Measurements from ENCODE around the gene ZKSCAN1.
"Not testable (repeated sequence)": the region's sequence is repeated elsewhere in the genome, so short reads cannot be mapped to it uniquely, and the experiment has no call there.

ZKSCAN1 gene

DNA sequence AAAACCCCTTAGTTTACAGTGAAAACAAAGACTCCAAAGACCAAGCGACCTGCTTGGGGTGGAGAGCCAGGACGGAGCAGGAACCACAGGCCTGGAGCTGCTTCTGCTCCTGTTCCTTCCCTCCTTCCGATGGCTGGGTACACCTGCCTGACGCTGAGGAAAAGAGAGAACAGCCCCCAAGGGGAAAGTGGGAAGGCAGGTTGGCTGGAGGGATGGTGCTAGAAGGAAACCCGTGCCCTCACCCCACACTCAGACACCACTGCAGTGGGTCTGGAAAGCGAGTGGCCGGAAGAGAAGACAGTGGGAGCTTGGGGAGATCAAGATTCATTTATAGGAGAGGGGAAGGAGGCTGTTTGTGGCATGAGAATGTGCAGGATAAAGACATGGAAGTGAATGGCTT, 34.3 kb upstream of the ZKSCAN1 start:
- H3K27ac ChIP-seq (ENCODE audit: low read depth in 2 of 2, low read length in 2 of 2); H3K4me3 ChIP-seq (ENCODE audit: low read length in 2 of 2); H3K9ac ChIP-seq (ENCODE audit: low read depth in 1 of 2, low read length in 2 of 2); H3K36me3 ChIP-seq (ENCODE audit: control insufficient read depth in 2 of 2, insufficient read depth in 2 of 2, low read length in 2 of 2); H3K27me3 ChIP-seq (ENCODE audit: control insufficient read depth in 2 of 2, insufficient read depth in 2 of 2, low read length in 2 of 2); H3K9me3 ChIP-seq (ENCODE audit: control insufficient read depth in 2 of 2, low read length in 2 of 2); H3K4me1 ChIP-seq (ENCODE audit: control insufficient read depth in 2 of 2, insufficient read depth in 2 of 2, low read length in 2 of 2): not testable (repeated sequence)

DNA sequence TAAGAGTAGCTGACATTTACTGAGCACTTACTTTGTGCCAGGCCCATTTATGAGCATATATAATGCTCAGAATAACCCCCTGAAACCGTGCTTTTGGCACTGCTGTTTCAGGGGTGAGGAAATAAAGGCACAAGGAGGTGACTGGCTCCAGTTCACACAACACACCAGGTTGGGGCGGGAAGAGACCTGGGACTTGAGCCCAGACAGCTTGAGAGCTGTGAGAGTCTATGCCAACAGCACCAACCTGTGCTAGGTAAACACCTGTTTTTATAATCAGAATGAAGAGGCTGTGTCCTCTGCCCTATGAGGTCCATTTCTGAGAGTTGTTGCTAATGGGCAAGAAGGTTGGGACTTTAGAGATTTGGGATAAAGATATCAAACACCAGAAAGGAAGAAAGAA, 30.8 kb upstream of the ZKSCAN1 start:
- Histone ChIP-seq H3K4me3 (ENCODE audit: low read length in 2 of 2) (no peak overlapping the region), H3K27me3 (ENCODE audit: control insufficient read depth in 2 of 2, insufficient read depth in 2 of 2, low read length in 2 of 2) (no peaks in the 10 kb centered on the region), H3K36me3 (ENCODE audit: control insufficient read depth in 2 of 2, insufficient read depth in 2 of 2, low read length in 2 of 2) (no peaks in the 10 kb centered on the region), H3K4me1 (ENCODE audit: control insufficient read depth in 2 of 2, insufficient read depth in 2 of 2, low read length in 2 of 2) (no peaks in the 10 kb centered on the region), H3K27ac (ENCODE audit: low read depth in 2 of 2, low read length in 2 of 2) (no peak overlapping the region), H3K9ac (ENCODE audit: low read depth in 1 of 2, low read length in 2 of 2) (no peak overlapping the region), H3K9me3 (ENCODE audit: control insufficient read depth in 2 of 2, low read length in 2 of 2) (no peaks in the 10 kb centered on the region)

DNA sequence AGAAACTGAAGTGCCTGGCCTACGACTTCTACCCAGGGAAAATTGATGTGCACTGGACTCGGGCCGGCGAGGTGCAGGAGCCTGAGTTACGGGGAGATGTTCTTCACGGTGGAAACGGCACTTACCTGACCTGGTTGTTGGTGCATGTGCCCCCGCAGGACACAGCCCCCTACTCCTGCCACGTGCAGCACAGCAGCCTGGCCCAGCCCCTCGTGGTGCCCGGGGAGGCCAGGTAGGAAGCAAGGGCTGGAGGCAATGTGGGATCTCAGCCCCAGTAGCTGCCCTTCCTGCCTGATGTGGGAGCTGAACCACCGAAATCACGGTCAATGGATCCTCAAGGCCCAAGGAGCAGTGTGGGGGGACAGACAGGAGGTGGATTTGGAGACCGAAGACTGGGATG, 28.1 kb upstream of the ZKSCAN1 start:
- not testable (repeated sequence) for H3K9ac ChIP-seq (ENCODE audit: low read depth in 1 of 2, low read length in 2 of 2); H3K36me3 ChIP-seq (ENCODE audit: control insufficient read depth in 2 of 2, insufficient read depth in 2 of 2, low read length in 2 of 2); H3K4me3 ChIP-seq (ENCODE audit: low read length in 2 of 2); H3K4me1 ChIP-seq (ENCODE audit: control insufficient read depth in 2 of 2, insufficient read depth in 2 of 2, low read length in 2 of 2); H3K9me3 ChIP-seq (ENCODE audit: control insufficient read depth in 2 of 2, low read length in 2 of 2); H3K27me3 ChIP-seq (ENCODE audit: control insufficient read depth in 2 of 2, insufficient read depth in 2 of 2, low read length in 2 of 2); H3K27ac ChIP-seq (ENCODE audit: low read depth in 2 of 2, low read length in 2 of 2)

DNA sequence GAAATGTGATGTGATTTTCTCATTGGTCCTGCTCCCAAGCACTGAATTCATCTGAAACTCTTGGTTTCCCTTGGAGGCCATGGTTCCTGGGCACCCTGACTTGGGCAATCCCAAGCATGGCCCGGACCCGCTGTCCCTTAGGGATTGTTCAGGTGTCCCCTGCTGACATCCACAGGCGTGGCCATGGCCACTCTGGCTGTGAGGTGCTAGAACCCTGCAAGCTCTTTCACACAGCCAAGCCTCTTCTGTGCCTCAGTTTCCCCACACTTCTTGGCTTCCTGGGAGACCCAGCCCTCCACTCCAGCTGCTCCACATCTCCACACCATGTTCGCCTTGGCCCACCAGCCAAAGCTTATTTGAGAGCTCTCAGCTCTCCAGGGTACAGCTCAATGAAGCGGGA, 27.6 kb upstream of the ZKSCAN1 start:
- Histone ChIP-seq H3K4me3 (ENCODE audit: low read length in 2 of 2) (no peak overlapping the region), H3K4me1 (ENCODE audit: control insufficient read depth in 2 of 2, insufficient read depth in 2 of 2, low read length in 2 of 2) (peaks cover under 1 to 2% of the 10 kb centered on the region in 2 donors), H3K27ac (ENCODE audit: low read depth in 2 of 2, low read length in 2 of 2) (no peak overlapping the region), H3K36me3 (ENCODE audit: control insufficient read depth in 2 of 2, insufficient read depth in 2 of 2, low read length in 2 of 2) (no peaks in the 10 kb centered on the region), H3K9me3 (ENCODE audit: control insufficient read depth in 2 of 2, low read length in 2 of 2) (no peaks in the 10 kb centered on the region), H3K9ac (ENCODE audit: low read depth in 1 of 2, low read length in 2 of 2) (no peak overlapping the region), H3K27me3 (ENCODE audit: control insufficient read depth in 2 of 2, insufficient read depth in 2 of 2, low read length in 2 of 2) (no peaks in the 10 kb centered on the region)

DNA sequence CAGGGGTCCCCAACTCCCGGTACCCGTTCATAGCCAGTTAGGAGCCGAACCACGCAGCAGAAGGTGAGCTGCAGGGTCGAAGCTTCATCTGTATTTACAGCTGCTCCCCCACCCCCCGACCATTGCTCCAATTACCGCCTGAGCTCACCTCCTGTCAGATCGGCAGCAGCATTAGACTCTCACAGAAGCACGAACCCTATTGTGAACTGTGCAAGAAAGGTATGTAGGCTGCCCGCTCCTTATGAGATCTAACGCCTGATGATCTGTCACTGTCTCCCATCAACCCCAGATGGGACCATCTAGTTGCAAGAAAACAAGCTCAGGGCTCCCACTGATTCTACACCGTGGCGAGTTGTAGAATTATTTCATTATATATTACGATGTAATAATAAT, 24.9 kb upstream of the ZKSCAN1 start:
- Histone ChIP-seq H3K4me3 (ENCODE audit: low read length in 2 of 2) (no peak overlapping the region), H3K27ac (ENCODE audit: low read depth in 2 of 2, low read length in 2 of 2) (no peak overlapping the region), H3K36me3 (ENCODE audit: control insufficient read depth in 2 of 2, insufficient read depth in 2 of 2, low read length in 2 of 2) (no peaks in the 10 kb centered on the region), H3K9me3 (ENCODE audit: control insufficient read depth in 2 of 2, low read length in 2 of 2) (no peaks in the 10 kb centered on the region), H3K27me3 (ENCODE audit: control insufficient read depth in 2 of 2, insufficient read depth in 2 of 2, low read length in 2 of 2) (no peaks in the 10 kb centered on the region), H3K4me1 (ENCODE audit: control insufficient read depth in 2 of 2, insufficient read depth in 2 of 2, low read length in 2 of 2) (peaks cover 2 to 9% of the 10 kb centered on the region in 2 donors), H3K9ac (ENCODE audit: low read depth in 1 of 2, low read length in 2 of 2) (no peak overlapping the region)

DNA sequence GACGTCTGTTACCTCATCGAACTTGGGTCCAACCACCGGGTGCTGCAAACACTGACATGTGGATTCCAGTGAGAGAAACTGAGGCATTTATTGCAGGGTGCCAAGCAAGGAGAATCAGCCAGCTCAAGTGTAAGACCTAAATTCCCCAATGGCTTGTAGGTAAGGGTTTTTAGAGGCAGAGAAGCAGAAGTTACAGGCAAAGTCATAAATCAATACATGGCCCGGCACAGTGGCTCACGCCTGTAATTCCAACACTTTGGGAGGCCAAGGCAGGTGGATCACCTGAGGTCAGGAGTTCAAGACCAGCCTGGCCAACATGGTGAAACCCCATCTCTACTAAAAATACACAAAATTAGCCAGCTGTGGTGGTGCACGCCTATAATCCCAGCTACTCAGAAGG, 23.9 kb upstream of the ZKSCAN1 start:
- not testable (repeated sequence) for H3K36me3 ChIP-seq (ENCODE audit: control insufficient read depth in 2 of 2, insufficient read depth in 2 of 2, low read length in 2 of 2); H3K9me3 ChIP-seq (ENCODE audit: control insufficient read depth in 2 of 2, low read length in 2 of 2); H3K27ac ChIP-seq (ENCODE audit: low read depth in 2 of 2, low read length in 2 of 2); H3K4me1 ChIP-seq (ENCODE audit: control insufficient read depth in 2 of 2, insufficient read depth in 2 of 2, low read length in 2 of 2); H3K27me3 ChIP-seq (ENCODE audit: control insufficient read depth in 2 of 2, insufficient read depth in 2 of 2, low read length in 2 of 2); H3K9ac ChIP-seq (ENCODE audit: low read depth in 1 of 2, low read length in 2 of 2); H3K4me3 ChIP-seq (ENCODE audit: low read length in 2 of 2)

DNA sequence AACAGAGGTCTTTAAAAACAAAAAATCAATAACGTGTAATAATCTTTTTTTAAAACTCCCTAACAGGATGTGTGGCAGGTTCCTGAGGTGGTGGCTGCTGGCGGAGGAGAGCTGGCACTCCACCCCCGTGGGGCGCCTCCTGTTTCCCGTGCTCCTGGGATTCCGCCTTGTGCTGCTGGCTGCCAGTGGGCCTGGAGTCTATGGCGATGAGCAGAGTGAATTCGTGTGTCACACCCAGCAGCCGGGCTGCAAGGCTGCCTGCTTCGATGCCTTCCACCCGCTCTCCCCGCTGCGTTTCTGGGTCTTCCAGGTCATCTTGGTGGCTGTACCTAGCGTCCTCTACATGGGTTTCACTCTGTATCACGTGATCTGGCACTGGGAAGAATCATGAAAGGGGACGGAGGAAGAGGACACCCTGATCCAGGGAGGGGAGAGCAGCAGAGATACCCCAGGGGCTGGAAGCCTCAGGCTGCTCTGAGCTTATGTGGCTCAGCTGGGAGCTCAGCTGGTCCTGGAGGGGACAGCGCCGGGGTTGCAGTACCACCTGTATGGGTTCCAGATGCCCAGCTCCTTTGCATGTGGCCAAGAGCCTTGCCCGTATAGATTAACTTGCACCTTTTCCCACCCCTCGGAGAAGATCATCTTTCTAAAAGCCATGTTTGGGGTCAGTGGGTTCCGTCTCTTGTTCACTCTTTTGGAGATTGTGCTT, 22.9 kb upstream of the ZKSCAN1 start:
- Histone ChIP-seq H3K9ac (ENCODE audit: low read depth in 1 of 2, low read length in 2 of 2) (no peak overlapping the region), H3K27me3 (ENCODE audit: control insufficient read depth in 2 of 2, insufficient read depth in 2 of 2, low read length in 2 of 2) (no peaks in the 10 kb centered on the region), H3K9me3 (ENCODE audit: control insufficient read depth in 2 of 2, low read length in 2 of 2) (no peaks in the 10 kb centered on the region), H3K4me1 (ENCODE audit: control insufficient read depth in 2 of 2, insufficient read depth in 2 of 2, low read length in 2 of 2) (peaks cover 10 to 17% of the 10 kb centered on the region in 2 donors), H3K4me3 (ENCODE audit: low read length in 2 of 2) (no peak overlapping the region), H3K27ac (ENCODE audit: low read depth in 2 of 2, low read length in 2 of 2) (no peak overlapping the region), H3K36me3 (ENCODE audit: control insufficient read depth in 2 of 2, insufficient read depth in 2 of 2, low read length in 2 of 2) (no peaks in the 10 kb centered on the region)

DNA sequence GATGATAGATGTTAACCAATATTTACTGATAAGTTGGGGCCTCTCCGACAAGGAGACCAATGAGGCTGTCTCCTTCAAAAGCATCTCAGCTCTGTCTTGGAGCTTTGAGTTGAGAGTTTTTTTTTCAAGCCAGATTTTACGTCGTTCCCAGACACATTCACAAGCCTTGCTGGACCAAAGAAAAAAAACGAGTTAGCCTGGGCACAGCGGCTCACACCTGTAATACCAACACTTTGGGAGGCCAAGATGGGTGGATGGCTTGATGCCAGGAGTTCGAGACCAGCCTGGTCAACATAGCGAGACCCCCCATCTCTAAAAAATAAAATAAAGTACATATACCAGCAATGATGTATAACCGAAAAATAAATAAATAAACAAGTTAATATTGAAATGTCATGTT, 20.6 kb upstream of the ZKSCAN1 start:
- no peak overlapping the region for H3K27ac ChIP-seq (ENCODE audit: low read depth in 2 of 2, low read length in 2 of 2)

DNA sequence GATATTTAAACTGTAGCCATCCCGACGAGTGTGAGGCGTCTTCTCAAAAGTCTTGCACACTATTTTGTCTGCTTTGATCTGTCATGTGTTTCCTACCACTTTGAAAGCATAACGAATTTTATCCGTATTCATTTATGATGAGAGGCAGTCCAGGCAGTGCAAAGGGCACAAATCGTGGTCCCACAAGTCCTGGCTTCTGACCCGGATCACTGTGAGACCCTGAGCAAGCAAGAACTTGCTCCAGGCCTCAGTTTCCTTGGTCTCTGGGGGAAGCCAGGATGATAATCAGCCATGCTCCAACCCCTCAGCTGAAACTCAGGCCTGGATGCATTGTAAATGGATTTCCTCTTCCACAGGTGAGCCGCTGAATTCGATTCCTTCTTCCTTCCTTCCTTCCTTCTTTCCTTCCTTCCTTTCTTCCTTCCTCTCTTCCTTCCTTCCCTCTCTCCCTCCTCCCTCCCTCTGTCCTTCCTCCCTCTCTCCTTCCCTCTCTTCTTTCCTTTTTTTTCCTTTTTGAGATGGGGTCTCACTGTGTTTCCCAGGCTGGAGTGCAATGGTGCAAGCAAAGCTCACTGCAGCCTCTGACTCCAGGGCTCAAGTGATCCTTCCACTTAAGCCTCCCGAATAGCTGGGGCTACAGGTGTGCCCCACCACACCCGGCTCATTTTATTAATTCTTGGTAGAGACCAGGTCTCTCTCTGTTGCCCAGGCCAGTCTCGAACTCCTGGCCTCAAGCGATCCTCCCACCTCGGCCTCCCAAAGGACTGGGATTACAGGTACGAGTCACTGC, 18.4 kb upstream of the ZKSCAN1 start:
- H3K27ac ChIP-seq (ENCODE audit: low read depth in 2 of 2, low read length in 2 of 2): peak overlapping the region; percentile 83 to 87
- H3K36me3 ChIP-seq (ENCODE audit: control insufficient read depth in 2 of 2, insufficient read depth in 2 of 2, low read length in 2 of 2): no peaks in the 10 kb centered on the region
- H3K9ac ChIP-seq (ENCODE audit: low read depth in 1 of 2, low read length in 2 of 2): peak overlapping the region; percentile 74 to 80
- H3K9me3 ChIP-seq (ENCODE audit: control insufficient read depth in 2 of 2, low read length in 2 of 2): no peaks in the 10 kb centered on the region
- H3K27me3 ChIP-seq (ENCODE audit: control insufficient read depth in 2 of 2, insufficient read depth in 2 of 2, low read length in 2 of 2): no peaks in the 10 kb centered on the region
- H3K4me3 ChIP-seq (ENCODE audit: low read length in 2 of 2): peak overlapping the region; percentile 62 to 79
- peaks cover 13 to 31% of the 10 kb centered on the region in 2 donors for H3K4me1 ChIP-seq (ENCODE audit: control insufficient read depth in 2 of 2, insufficient read depth in 2 of 2, low read length in 2 of 2)

More for the DNA sequence above, 20.6 kb upstream of the ZKSCAN1 start:
- Histone ChIP-seq H3K27me3 (ENCODE audit: control insufficient read depth in 2 of 2, insufficient read depth in 2 of 2, low read length in 2 of 2) (no peaks in the 10 kb centered on the region), H3K9me3 (ENCODE audit: control insufficient read depth in 2 of 2, low read length in 2 of 2) (no peaks in the 10 kb centered on the region), H3K4me3 (ENCODE audit: low read length in 2 of 2) (no peak overlapping the region), H3K9ac (ENCODE audit: low read depth in 1 of 2, low read length in 2 of 2) (peak overlapping the region in 1 of 2 donors; percentile 31), H3K4me1 (ENCODE audit: control insufficient read depth in 2 of 2, insufficient read depth in 2 of 2, low read length in 2 of 2) (peaks cover 10 to 22% of the 10 kb centered on the region in 2 donors), H3K36me3 (ENCODE audit: control insufficient read depth in 2 of 2, insufficient read depth in 2 of 2, low read length in 2 of 2) (no peaks in the 10 kb centered on the region)

DNA sequence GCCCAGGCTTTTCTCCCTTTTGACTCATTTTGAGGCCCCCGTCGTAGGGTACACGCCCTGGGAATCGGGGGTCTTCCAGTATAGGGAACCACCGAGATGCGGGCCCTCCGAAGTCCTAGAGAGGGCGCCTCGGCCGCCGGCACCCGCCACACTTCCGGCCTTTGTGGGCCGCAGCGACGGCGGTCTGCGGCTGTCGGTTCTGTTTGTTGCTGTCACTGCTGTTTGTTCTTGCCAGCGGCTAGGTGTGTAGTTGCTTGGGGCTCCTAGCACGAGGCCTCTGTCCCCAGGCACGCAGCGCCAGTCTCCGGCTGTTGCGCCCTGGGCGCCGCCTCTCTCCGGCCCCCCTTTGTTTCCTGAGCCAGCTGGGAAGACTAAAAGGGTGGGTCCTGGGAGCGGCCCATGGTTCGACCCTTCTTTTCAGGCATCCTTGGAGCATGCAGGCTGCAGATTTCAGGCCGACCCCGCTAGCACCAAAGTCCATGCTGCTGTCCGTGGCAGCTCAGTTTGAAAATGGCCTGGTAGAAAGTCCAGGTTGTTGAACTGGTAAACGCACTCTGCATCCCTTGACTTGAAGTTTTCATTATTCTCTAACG, 17.8 kb upstream of the ZKSCAN1 start:
- Histone ChIP-seq H3K36me3 (ENCODE audit: control insufficient read depth in 2 of 2, insufficient read depth in 2 of 2, low read length in 2 of 2) (no peaks in the 10 kb centered on the region), H3K4me3 (ENCODE audit: low read length in 2 of 2) (peak overlapping the region; percentile 62 to 79), H3K27ac (ENCODE audit: low read depth in 2 of 2, low read length in 2 of 2) (peak overlapping the region; percentile 83 to 87), H3K9me3 (ENCODE audit: control insufficient read depth in 2 of 2, low read length in 2 of 2) (no peaks in the 10 kb centered on the region), H3K27me3 (ENCODE audit: control insufficient read depth in 2 of 2, insufficient read depth in 2 of 2, low read length in 2 of 2) (no peaks in the 10 kb centered on the region), H3K9ac (ENCODE audit: low read depth in 1 of 2, low read length in 2 of 2) (peak overlapping the region; percentile 74 to 80), H3K4me1 (ENCODE audit: control insufficient read depth in 2 of 2, insufficient read depth in 2 of 2, low read length in 2 of 2) (peaks cover 13 to 31% of the 10 kb centered on the region in 2 donors)
